ENCODE results near the gene PRKCH. TPM values are rescaled to one million over a fixed set of nuclear protein-coding genes. Genes with fewer than 3 reads are reported as not detected.

PRKCH gene
- total and polyA plus RNA-seq, 9 of the 15 experiments (the other 6 are each of a cell fraction or from before 2014, with no cell fraction given) = 0.61 to 4.4 (median 4.0) TPM

DNA sequence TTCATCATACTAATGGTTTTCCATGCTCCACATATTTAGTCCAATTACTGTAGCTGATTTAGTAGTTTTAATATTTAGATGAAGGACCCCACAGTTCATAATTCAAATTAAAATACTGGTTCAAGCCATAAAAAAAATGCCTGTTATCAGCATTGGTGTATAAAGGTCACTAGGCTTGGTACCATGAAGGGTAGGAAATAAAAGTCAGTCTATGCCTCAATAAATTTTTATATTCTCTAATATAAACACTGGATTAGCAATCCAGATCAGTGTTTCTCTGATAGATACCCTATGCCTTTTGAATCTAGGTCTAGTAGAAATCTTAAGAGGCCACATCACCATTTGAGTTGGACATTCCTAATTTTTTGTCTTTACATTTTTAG lies 210.7 kb downstream of the PRKCH start:
- Histone ChIP-seq H3K79me2 (ENCODE audit: control insufficient read depth, insufficient read depth, low read length) (no peaks in the 10 kb centered on the region), H3K36me3 (ENCODE audit: control insufficient read depth, insufficient read depth, low read length) (no peaks in the 10 kb centered on the region), H3K27me3 (ENCODE audit: control insufficient read depth in 2 of 2, insufficient read depth in 2 of 2, low read length in 2 of 2) (no peaks in the 10 kb centered on the region; a peak in 1 of 5 replicates), H2AFZ (ENCODE audit: low read depth, low read length) (no peak overlapping the region), H3K4me2 (ENCODE audit: insufficient read depth, low read length) (no peak overlapping the region), H4K20me1 (replicated peaks; ENCODE audit: control insufficient read depth, insufficient read depth, low read length) (no peaks in the 10 kb centered on the region), H3K9ac (ENCODE audit: insufficient read depth in 1 of 2, low read depth in 2 of 2, low read length in 2 of 2) (no peak overlapping the region), H3K27ac (ENCODE audit: extremely low read depth, low read depth, low read length) (no peak overlapping the region), H3K9me1 (ENCODE audit: control insufficient read depth, insufficient read depth, low read length) (no peaks in the 10 kb centered on the region), H3K4me3 (no peak overlapping the region), H3K9me3 (replicated peaks; ENCODE audit: control insufficient read depth, insufficient read depth, low read depth, low read length) (no peaks in the 10 kb centered on the region), H3K4me1 (replicated peaks in 1 of 2; ENCODE audit: control insufficient read depth in 2 of 2, insufficient read depth in 2 of 2, low read length in 2 of 2) (peaks cover 0 to 8% of the 10 kb centered on the region in 2 experiments; a peak in 2 of 5 replicates)
- ChIA-PET POLR2A (no interaction called here), CTCF (ENCODE audit: low intra/inter-chr PET ratio) (no interaction called here)
- no peak for FAIRE-seq
- ATAC-seq = no peak
- intact Hi-C loops (cut with micrococcal nuclease) (no loop called here), in situ Hi-C loops (cut with MboI) (no loop called here)
- no TSS peak for BruUV-seq (replicated peaks)
- no peak for TF ChIP-seq CBX1 (IDR thresholded peaks at IDR 0.05; ENCODE audit: low read depth)
- TF ChIP-seq ZC3H11A (IDR thresholded peaks at IDR 0.05; ENCODE audit: low read depth, low read length) = no peak
- no peak for TF ChIP-seq CCNT2 (IDR thresholded peaks at IDR 0.05; ENCODE audit: borderline replicate concordance, extremely low read depth, insufficient read length, low read depth, low read length)
- DNase-seq (ENCODE audit: extremely low read depth in 1 of 4, low spot score in 3 of 4) = no peak

- intact Hi-C loops (cut with micrococcal nuclease) (no loop called here), in situ Hi-C loops (cut with MboI) (no loop called here)
- BruUV-seq (replicated peaks) = no TSS peak
- ChIA-PET CTCF (ENCODE audit: low intra/inter-chr PET ratio) (no interaction called here), POLR2A (interaction anchor here (1.3 kb wide), 1 partner anchor 9 kb away, joined by 5 read pairs; no protein-coding TSS in a partner anchor)
- Histone ChIP-seq H3K9me1 (ENCODE audit: control insufficient read depth, insufficient read depth, low read length) (no peaks in the 10 kb centered on the region), H3K4me3 (no peak overlapping the region), H3K27me3 (ENCODE audit: control insufficient read depth in 2 of 2, insufficient read depth in 2 of 2, low read length in 2 of 2) (no peaks in the 10 kb centered on the region; a peak in 1 of 5 replicates), H3K36me3 (ENCODE audit: control insufficient read depth, insufficient read depth, low read length) (no peaks in the 10 kb centered on the region), H4K20me1 (replicated peaks; ENCODE audit: control insufficient read depth, insufficient read depth, low read length) (no peaks in the 10 kb centered on the region), H3K9ac (ENCODE audit: insufficient read depth in 1 of 2, low read depth in 2 of 2, low read length in 2 of 2) (no peak overlapping the region), H3K79me2 (ENCODE audit: control insufficient read depth, insufficient read depth, low read length) (no peaks in the 10 kb centered on the region), H3K27ac (ENCODE audit: extremely low read depth, low read depth, low read length) (no peak overlapping the region), H3K4me1 (replicated peaks in 1 of 2; ENCODE audit: control insufficient read depth in 2 of 2, insufficient read depth in 2 of 2, low read length in 2 of 2) (peaks cover 0 to 9% of the 10 kb centered on the region in 2 experiments; a peak in 2 of 5 replicates), H2AFZ (ENCODE audit: low read depth, low read length) (no peak overlapping the region), H3K9me3 (replicated peaks; ENCODE audit: control insufficient read depth, insufficient read depth, low read depth, low read length) (no peaks in the 10 kb centered on the region), H3K4me2 (ENCODE audit: insufficient read depth, low read length) (no peak overlapping the region)
- WGBS (ENCODE audit: insufficient coverage, low coverage, missing lambda C conversion rate) = 57% methylated on average over 6 of the region's 6 CpGs
- DNase-seq (ENCODE audit: extremely low read depth in 1 of 4, low spot score in 3 of 4) = no peak
- ATAC-seq = no peak
- FAIRE-seq = no peak
- no peak for TF ChIP-seq CREB1 (IDR thresholded peaks at IDR 0.05)
- TF ChIP-seq CREB1 (CRISPR knock-in tag; IDR thresholded peaks at IDR 0.05) = no peak
- no peak for TF ChIP-seq ZNF224 (CRISPR knock-in tag; IDR thresholded peaks at IDR 0.05)
- TF ChIP-seq ZFP1 (CRISPR knock-in tag; IDR thresholded peaks at IDR 0.05) = no peak
- TF ChIP-seq SMARCB1 (IDR thresholded peaks at IDR 0.05; ENCODE audit: insufficient read length, low read depth) = no peak
- TF ChIP-seq FOXA1 (IDR thresholded peaks at IDR 0.05; ENCODE audit: borderline replicate concordance) = no peak
- no peak for TF ChIP-seq MAFK (IDR thresholded peaks at IDR 0.05; ENCODE audit: low read length)
- TF ChIP-seq GATA2 (CRISPR knock-in tag; IDR thresholded peaks at IDR 0.05) = no peak
- TF ChIP-seq POLR2AphosphoS5 (IDR thresholded peaks at IDR 0.05; ENCODE audit: control insufficient read depth, insufficient read depth, low read depth, low read length) = no peak
- no peak for TF ChIP-seq ZNF121 (CRISPR knock-in tag; conservative IDR thresholded peaks at IDR 0.05)
- no peak for TF ChIP-seq SLC30A9 (CRISPR knock-in tag; IDR thresholded peaks at IDR 0.05)
- TF ChIP-seq HDAC8 (tag; IDR thresholded peaks at IDR 0.05) = no peak
- no peak for TF ChIP-seq ZNF444 (CRISPR knock-in tag; IDR thresholded peaks at IDR 0.05)
- no peak for TF ChIP-seq CBFA2T2 (conservative IDR thresholded peaks at IDR 0.05)
- no peak for TF ChIP-seq CAMTA2 (CRISPR knock-in tag; conservative IDR thresholded peaks at IDR 0.05)
- TF ChIP-seq HMGN3 (IDR thresholded peaks at IDR 0.05; ENCODE audit: borderline replicate concordance, extremely low read depth, insufficient read length, low read depth, low read length) = no peak
- no peak for TF ChIP-seq IFI16 (CRISPR knock-in tag; IDR thresholded peaks at IDR 0.05)
- no peak for TF ChIP-seq TEAD1 (CRISPR knock-in tag; IDR thresholded peaks at IDR 0.05)
Measured at GRCh38 chr14:61532763-61533162, 211.4 kb downstream of the PRKCH start.
